BLaER1 treated with 17β-estradiol and CSF1 and Interleukin-3, amounts not matched to agents 10 nM and 100 nM (cell line): ENCODE measurements around the gene SLC9A5.

Experiments
- H3K27ac ChIP-seq, 11 experiments: shearing (Covaris generic); formaldehyde crosslinking; 2 replicates each; pipeline ENCODE4 v1.8.1; 2022
- H3K27me3 ChIP-seq, 11 experiments: shearing (Covaris generic); formaldehyde crosslinking; 2 replicates each; pipeline ENCODE4 v1.8.1; 2022
- H3K36me3 ChIP-seq, 11 experiments: shearing (Covaris generic); formaldehyde crosslinking; 2 replicates each; pipeline ENCODE4 v1.8.1; 2022
- H3K4me1 ChIP-seq, 10 experiments: shearing (Covaris generic); formaldehyde crosslinking; 2 replicates each; pipeline ENCODE4 v1.8.1; 2022
- H3K4me2 ChIP-seq, 11 experiments: shearing (Covaris generic); formaldehyde crosslinking; 2 replicates each; pipeline ENCODE4 v1.8.1; 2022
- H3K4me3 ChIP-seq, 10 experiments: shearing (Covaris generic); formaldehyde crosslinking; 2 replicates each; pipeline ENCODE4 v1.8.1; 2022
- H3K9ac ChIP-seq, 11 experiments: shearing (Covaris generic); formaldehyde crosslinking; 2 replicates each; pipeline ENCODE4 v1.8.1; 2022
- H3K9me3 ChIP-seq, 11 experiments: shearing (Covaris generic); formaldehyde crosslinking; replicated peaks in 1 of 11; 2 replicates each; pipeline ENCODE4 v1.8.1; 2022
- H4K20me1 ChIP-seq, 11 experiments: shearing (Covaris generic); formaldehyde crosslinking; 2 replicates each; pipeline ENCODE4 v1.8.1; 2022
- Cebpa-rat ChIP-seq, 11 experiments: shearing (Covaris generic); IDR thresholded peaks; 2 replicates each; pipeline ENCODE4 v1.8.1; 2022

The SLC9A5 gene

GRCh38 chr16:67247192-67248072 is 1.3 kb upstream of the SLC9A5 start, which contains the start of gene FHOD1:
Gene FHOD1 (minus strand): TSS chr16:67247481. CDS start chr16:67247410, 71 bp downstream.
- H3K9ac ChIP-seq, result peak within 1 kb of the TSS; percentile 66 to 86 (median 79)
- peak within 1 kb of the TSS; percentile 11 to 92 (median 86); a peak in 21 of 22 replicates for H3K27ac ChIP-seq
- H3K4me3 ChIP-seq, result peak within 1 kb of the TSS; percentile 73 to 89 (median 84)
- H3K4me1 ChIP-seq, result peaks cover 52 to 83% (median 76%) of the 10 kb centered on the region in 10 experiments
- peak within 1 kb of the TSS; percentile 92 to 100 (median 98) for H3K4me2 ChIP-seq
- H3K27me3 ChIP-seq, result peaks cover 23 to 32% (median 29%) of the 10 kb centered on the region in 11 experiments
- H4K20me1 ChIP-seq, result peaks cover 0 to 48% (median 18%) of the 10 kb centered on the region in 11 experiments; a peak in 15 of 22 replicates
- TF ChIP-seq Cebpa-rat (IDR thresholded peaks at IDR 0.05), result no peak
- no peaks in the 10 kb centered on the region for H3K36me3 ChIP-seq
- no peaks in the 10 kb centered on the region for H3K9me3 ChIP-seq

GRCh38 chr16:67248073-67248400 is 742 bp upstream of the SLC9A5 start:
- no peaks in the 10 kb centered on the region for H3K36me3 ChIP-seq
- no peak for TF ChIP-seq Cebpa-rat (IDR thresholded peaks at IDR 0.05)
- peaks cover 23 to 32% (median 29%) of the 10 kb centered on the region in 11 experiments for H3K27me3 ChIP-seq
- H3K9ac ChIP-seq, result peak overlapping the region; percentile 66 to 86 (median 76); a peak in 21 of 22 replicates
- H3K27ac ChIP-seq, result peak overlapping the region in 9 of 11 experiments; percentile 14 to 92 (median 47); a peak in 9 of 22 replicates
- H3K4me3 ChIP-seq, result peak overlapping the region; percentile 73 to 89 (median 84)
- H3K4me2 ChIP-seq, result peak overlapping the region; percentile 92 to 100 (median 98)
- peaks cover 46 to 82% (median 74%) of the 10 kb centered on the region in 10 experiments for H3K4me1 ChIP-seq
- H3K9me3 ChIP-seq, result no peaks in the 10 kb centered on the region
- H4K20me1 ChIP-seq, result peaks cover 0 to 46% (median 18%) of the 10 kb centered on the region in 11 experiments; a peak in 15 of 22 replicates

- H3K4me3 ChIP-seq, result peak overlapping the region; percentile 73 to 89 (median 84)
- peaks cover 23 to 32% (median 29%) of the 10 kb centered on the region in 11 experiments for H3K27me3 ChIP-seq
- H4K20me1 ChIP-seq, result peaks cover 0 to 35% (median 16%) of the 10 kb centered on the region in 11 experiments; a peak in 15 of 22 replicates
- no peak for TF ChIP-seq Cebpa-rat (IDR thresholded peaks at IDR 0.05)
- H3K9me3 ChIP-seq, result no peaks in the 10 kb centered on the region
- no peaks in the 10 kb centered on the region for H3K36me3 ChIP-seq
- peak overlapping the region; percentile 66 to 86 (median 74) for H3K9ac ChIP-seq
- H3K4me1 ChIP-seq, result peaks cover 33 to 69% (median 61%) of the 10 kb centered on the region in 10 experiments
- peak overlapping the region in 10 of 11 experiments; percentile 10 to 92 (median 41); a peak in 12 of 22 replicates for H3K27ac ChIP-seq
- H3K4me2 ChIP-seq, result peak overlapping the region; percentile 92 to 100 (median 98)
Measured at GRCh38 chr16:67249178-67250044, 632 bp downstream of the SLC9A5 start.

- peaks cover 0 to 30% (median 12%) of the 10 kb centered on the region in 11 experiments; a peak in 15 of 22 replicates for H4K20me1 ChIP-seq
- H3K27ac ChIP-seq, result no peak overlapping the region
- H3K36me3 ChIP-seq, result no peaks in the 10 kb centered on the region
- peaks cover 28 to 64% (median 55%) of the 10 kb centered on the region in 10 experiments for H3K4me1 ChIP-seq
- peak overlapping the region in 10 of 11 experiments; percentile 92 to 100 (median 98); a peak in 19 of 22 replicates for H3K4me2 ChIP-seq
- no peak overlapping the region for H3K4me3 ChIP-seq
- H3K27me3 ChIP-seq, result peaks cover 23 to 32% (median 29%) of the 10 kb centered on the region in 11 experiments
- 0 out of 22 replicates have a peak overlapping the region, but pooled peaks of 1 of the 11 experiments have one; percentile 86 for H3K9ac ChIP-seq
- H3K9me3 ChIP-seq, result no peaks in the 10 kb centered on the region
- TF ChIP-seq Cebpa-rat (IDR thresholded peaks at IDR 0.05), result no peak
Measured at GRCh38 chr16:67250045-67250327, 1.2 kb downstream of the SLC9A5 start.

GRCh38 chr16:67252609-67253497 is 4.1 kb downstream of the SLC9A5 start:
- no peak for TF ChIP-seq Cebpa-rat (IDR thresholded peaks at IDR 0.05)
- peaks cover 0 to 14% (median 0%) of the 10 kb centered on the region in 11 experiments; a peak in 2 of 22 replicates for H4K20me1 ChIP-seq
- H3K27ac ChIP-seq, result no peak overlapping the region
- peaks cover 18 to 45% (median 35%) of the 10 kb centered on the region in 10 experiments for H3K4me1 ChIP-seq
- H3K9me3 ChIP-seq, result no peaks in the 10 kb centered on the region
- no peak overlapping the region for H3K4me3 ChIP-seq
- H3K27me3 ChIP-seq, result peaks cover 23 to 32% (median 29%) of the 10 kb centered on the region in 11 experiments
- no peak overlapping the region for H3K9ac ChIP-seq
- H3K4me2 ChIP-seq, result peak overlapping the region in 4 of 11 experiments; percentile 3 to 30 (median 18); a peak in 4 of 22 replicates
- H3K36me3 ChIP-seq, result no peaks in the 10 kb centered on the region

GRCh38 chr16:67254801-67255552 is 6.2 kb downstream of the SLC9A5 start:
- Histone ChIP-seq H3K9me3 (no peaks in the 10 kb centered on the region), H3K4me3 (no peak overlapping the region), H3K27me3 (peaks cover 5 to 11% (median 8%) of the 10 kb centered on the region in 11 experiments), H3K4me2 (no peak overlapping the region; a peak in 2 of 22 replicates), H3K9ac (no peak overlapping the region), H3K4me1 (peaks cover 4 to 24% (median 14%) of the 10 kb centered on the region in 10 experiments; a peak in 18 of 20 replicates), H3K27ac (no peak overlapping the region), H3K36me3 (no peaks in the 10 kb centered on the region), H4K20me1 (peaks cover 0 to 7% (median 0%) of the 10 kb centered on the region in 11 experiments; a peak in 1 of 22 replicates)
- TF ChIP-seq Cebpa-rat (IDR thresholded peaks at IDR 0.05), result no peak

GRCh38 chr16:67255553-67256221 is 6.9 kb downstream of the SLC9A5 start:
- H3K9ac ChIP-seq, result no peak overlapping the region
- peaks cover 0 to 6% (median 0%) of the 10 kb centered on the region in 11 experiments; a peak in 1 of 22 replicates for H4K20me1 ChIP-seq
- no peaks in the 10 kb centered on the region for H3K36me3 ChIP-seq
- no peak overlapping the region for H3K4me3 ChIP-seq
- H3K27me3 ChIP-seq, result peaks cover 0 to 4% (median 1%) of the 10 kb centered on the region in 11 experiments; a peak in 13 of 22 replicates
- H3K4me2 ChIP-seq, result peak overlapping the region in 2 of 11 experiments; percentile 23 to 27; a peak in 3 of 22 replicates
- no peak overlapping the region for H3K27ac ChIP-seq
- no peaks in the 10 kb centered on the region for H3K9me3 ChIP-seq
- peaks cover 4 to 21% (median 12%) of the 10 kb centered on the region in 10 experiments; a peak in 15 of 20 replicates for H3K4me1 ChIP-seq
- TF ChIP-seq Cebpa-rat (IDR thresholded peaks at IDR 0.05), result no peak
